Heart left ventricle (tissue), 16 donors: ENCODE results near the gene TCP11L2. TPM values are rescaled to one million over a fixed set of nuclear protein-coding genes. Genes with fewer than 3 reads are reported as not detected.

ENCODE experiments used
- ATAC-seq, 4 donors: fragments of 200-7000 bp; cut with Tn5 transposase; one replicate each; pipeline ENCODE4 v1.9.1; 2020 to 2022; ENCODE audit warnings: moderate library complexity in 4 of 4, mild to moderate bottlenecking in 3 of 4, moderate number of reproducible peaks in 1 of 4
- DNase-seq, 5 donors: peaks; one replicate each; pipeline ENCODE4 v3.0.0-alpha.2; 2020
- H3K27ac ChIP-seq, 12 donors: fragments of 200-600 bp; sonication (generic) in 4 of 12; one replicate each; pipeline versions ENCODE4 v1.5.0 to v1.8.0; 2016 to 2022; ENCODE audit warnings: mild to moderate bottlenecking in 2 of 12
- H3K27me3 ChIP-seq, 9 donors: fragments of 200-600 bp; sonication (generic) in 2 of 9; one replicate each; pipeline versions ENCODE4 v1.5.1 to v1.8.0; 2016 to 2022; ENCODE audit warnings: mild to moderate bottlenecking in 3 of 9
- H3K36me3 ChIP-seq, 9 donors: fragments of 200-600 bp; sonication (generic) in 2 of 9; one replicate each; pipeline versions ENCODE4 v1.5.0 to v1.8.0; 2018 to 2022; ENCODE audit warnings: mild to moderate bottlenecking in 2 of 9
- H3K4me1 ChIP-seq, 12 donors: fragments of 200-600 bp; sonication (generic) in 4 of 12; one replicate each; pipeline versions ENCODE4 v1.5.0 to v1.8.0; 2016 to 2022; ENCODE audit warnings: mild to moderate bottlenecking in 3 of 12
- H3K4me3 ChIP-seq, 12 donors: fragments of 200-600 bp; sonication (generic) in 4 of 12; one replicate each; pipeline versions ENCODE4 v1.5.0 to v1.8.0; 2017 to 2022; ENCODE audit warnings: mild to moderate bottlenecking in 9 of 12, moderate library complexity in 4 of 12
- H3K9me3 ChIP-seq, 12 donors: fragments of 200-600 bp; sonication (generic) in 4 of 12; one replicate each; pipeline versions ENCODE4 v1.5.0 to v1.8.0; 2016 to 2022; ENCODE audit warnings: mild to moderate bottlenecking in 1 of 12
- POLR2A ChIP-seq, 2 donors: fragments of 450-650 bp; IDR thresholded peaks; one replicate each; pipeline ENCODE4 v1.6.1; 2017; ENCODE audit warnings: antibody characterized with exemption in 2 of 2, mild to moderate bottlenecking in 2 of 2, moderate library complexity in 2 of 2
- WGBS, 4 donors: extraction: QIAGEN DNeasy Blood & Tissue Kit in 2 of 4; methylation state at CpG; one replicate each; pipeline versions ENCODE4 v1.1.5 to v1.1.7; 2013 to 2018; 5-methylcytosine and 5-hydroxymethylcytosine counted together
- intact Hi-C, 10 donors: fragments of 100-400 bp; cut with DNase I; formaldehyde crosslinking; loops; one replicate each; pipeline versions ENCODE4 v1.11.1 to v1.14.2; 2022
- polyA plus RNA-seq, 2 donors: library from polyadenylated mRNA; stranded (reverse); fragments of 200-250 nt; gene quantifications; one replicate each; pipeline ENCODE4 v1.2.3, GENCODE V29; 2013
- total RNA-seq, 9 donors: library from RNA; depleted of rRNA in 2 of 9; stranded (reverse); fragments of >200 nt in 2 of 9; fragmentation: NEBNext Ultra II Directional in 3 of 9; extraction: Animal tissue kit (Norgen Biotek cat#: 25700) in 3 of 9; gene quantifications; one replicate each; pipeline versions ENCODE4 v1.1.0 to v1.2.4, GENCODE V29; 2016 to 2023
- TF ChIP-seq, protein P1 (sequence below), 12 donors: fragments of 200-600 bp; sonication (generic) in 4 of 12; IDR thresholded peaks; one replicate each; pipeline versions ENCODE4 v1.5.0 to v1.8.0; 2018 to 2022; ENCODE audit warnings: antibody characterized with exemption in 12 of 12, mild to moderate bottlenecking in 5 of 12
- donor health status: ischemic (EF 13 %, LVEDD 7.1; RV severe dilation, severe dysfunction).
- donor health status: healthy with polysubstance abuse.
- donor health status: DM: no; HTN: yes; CAD: no.
- donor health status: DM: no; HTN: no; CAD: no.
- donor health status: ischemic (EF 25% LVEDD 6.9; RV normal size, moderate dysfunction).
- donor health status: ischemic (EF 25% LVEDD 5.7; RV mildly dilated, moderate dysfunction).
- donor health status: healthy.
- donor health status: DM: yes; HTN: yes; CAD: no.
- donor health status: ischemic (EF 35%, LVEDD 5.7; RV mildly dilated, moderate dysfunction).
- donor health status: nonischemic (EF 11% LVEDD 7.7; RV severe dilation, severe dysfunction).
- donor health status: DM: yes; HTN: yes; CAD: no.
- donor health status: PGD.
- donor health status: ischemic (EF 29% LVEDD 5.4; RV normal size, mild dysfunction).
- donor health status: nonischemic (EF 23%, LVEDD 6.1; RV moderate dilation, normal function).

The TCP11L2 gene
- total and polyA plus RNA-seq, 11 donors = 15.5 to 147 (median 97.3) TPM

GRCh38 chr12:106331599-106331998, 29.1 kb downstream of the TCP11L2 start:
- ATAC-seq = no peak
- intact Hi-C loops = no loop called here
- no peak overlapping the region for H3K27ac ChIP-seq
- peaks cover 0 to 46% (median 11%) of the 10 kb centered on the region in 12 donors for H3K4me1 ChIP-seq
- no peak for DNase-seq
- H3K36me3 ChIP-seq = peaks cover 0 to 98% (median 67%) of the 10 kb centered on the region in 9 donors
- H3K4me3 ChIP-seq = no peak overlapping the region
- WGBS, 4 donors = 80 to 100% (median 87%) methylated on average over 2 of the region's 2 CpGs
- H3K9me3 ChIP-seq = no peaks in the 10 kb centered on the region
- TF ChIP-seq POLR2A (IDR thresholded peaks at IDR 0.05) = no peak
- TF ChIP-seq, protein P1, sequence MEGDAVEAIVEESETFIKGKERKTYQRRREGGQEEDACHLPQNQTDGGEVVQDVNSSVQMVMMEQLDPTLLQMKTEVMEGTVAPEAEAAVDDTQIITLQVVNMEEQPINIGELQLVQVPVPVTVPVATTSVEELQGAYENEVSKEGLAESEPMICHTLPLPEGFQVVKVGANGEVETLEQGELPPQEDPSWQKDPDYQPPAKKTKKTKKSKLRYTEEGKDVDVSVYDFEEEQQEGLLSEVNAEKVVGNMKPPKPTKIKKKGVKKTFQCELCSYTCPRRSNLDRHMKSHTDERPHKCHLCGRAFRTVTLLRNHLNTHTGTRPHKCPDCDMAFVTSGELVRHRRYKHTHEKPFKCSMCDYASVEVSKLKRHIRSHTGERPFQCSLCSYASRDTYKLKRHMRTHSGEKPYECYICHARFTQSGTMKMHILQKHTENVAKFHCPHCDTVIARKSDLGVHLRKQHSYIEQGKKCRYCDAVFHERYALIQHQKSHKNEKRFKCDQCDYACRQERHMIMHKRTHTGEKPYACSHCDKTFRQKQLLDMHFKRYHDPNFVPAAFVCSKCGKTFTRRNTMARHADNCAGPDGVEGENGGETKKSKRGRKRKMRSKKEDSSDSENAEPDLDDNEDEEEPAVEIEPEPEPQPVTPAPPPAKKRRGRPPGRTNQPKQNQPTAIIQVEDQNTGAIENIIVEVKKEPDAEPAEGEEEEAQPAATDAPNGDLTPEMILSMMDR (IDR thresholded peaks at IDR 0.05) = no peak
- H3K27me3 ChIP-seq = no peaks in the 10 kb centered on the region

DNA sequence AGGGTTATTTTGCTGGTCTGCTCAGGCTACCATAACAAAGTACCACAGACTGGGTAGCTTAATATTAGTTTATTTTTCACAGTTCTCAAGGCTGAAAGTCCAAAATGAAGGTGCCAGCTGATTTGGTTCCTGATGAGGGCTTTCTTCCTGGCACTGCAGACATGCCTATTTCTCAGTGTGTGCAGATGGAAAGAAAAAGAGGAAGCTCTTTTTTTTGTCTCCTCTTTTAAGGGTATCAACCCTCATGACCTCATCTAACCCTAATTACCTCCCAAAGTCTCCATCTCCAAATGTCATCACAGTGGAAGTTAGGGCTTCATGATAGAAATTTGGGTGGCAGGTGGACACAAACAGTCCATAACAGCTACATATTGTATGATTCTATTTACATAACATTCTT, 30.0 kb downstream of the TCP11L2 start:
- H3K4me3 ChIP-seq = no peak overlapping the region
- TF ChIP-seq POLR2A (IDR thresholded peaks at IDR 0.05) = no peak
- TF ChIP-seq, protein P1 (IDR thresholded peaks at IDR 0.05) = no peak
- H3K4me1 ChIP-seq = peaks cover 0 to 48% (median 6%) of the 10 kb centered on the region in 12 donors
- no peaks in the 10 kb centered on the region for H3K9me3 ChIP-seq
- intact Hi-C loops = no loop called here
- no peaks in the 10 kb centered on the region for H3K27me3 ChIP-seq
- no peak for ATAC-seq
- H3K27ac ChIP-seq = no peak overlapping the region
- peaks cover 0 to 100% (median 66%) of the 10 kb centered on the region in 9 donors for H3K36me3 ChIP-seq
- no peak for DNase-seq

GRCh38 chr12:106333010-106333409, 30.5 kb downstream of the TCP11L2 start:
- Histone ChIP-seq H3K36me3 (peaks cover 0 to 100% (median 63%) of the 10 kb centered on the region in 9 donors), H3K9me3 (no peaks in the 10 kb centered on the region), H3K27ac (no peak overlapping the region), H3K4me3 (no peak overlapping the region), H3K27me3 (no peaks in the 10 kb centered on the region), H3K4me1 (peaks cover 0 to 44% (median 5%) of the 10 kb centered on the region in 12 donors)
- 65 to 91% (median 86%) methylated on average over 2 of the region's 2 CpGs for WGBS, 4 donors
- ATAC-seq (no peak), DNase-seq (no peak)
- intact Hi-C loops = no loop called here
- TF ChIP-seq, protein P1 (IDR thresholded peaks at IDR 0.05) = no peak
- TF ChIP-seq POLR2A (IDR thresholded peaks at IDR 0.05) = no peak

DNA sequence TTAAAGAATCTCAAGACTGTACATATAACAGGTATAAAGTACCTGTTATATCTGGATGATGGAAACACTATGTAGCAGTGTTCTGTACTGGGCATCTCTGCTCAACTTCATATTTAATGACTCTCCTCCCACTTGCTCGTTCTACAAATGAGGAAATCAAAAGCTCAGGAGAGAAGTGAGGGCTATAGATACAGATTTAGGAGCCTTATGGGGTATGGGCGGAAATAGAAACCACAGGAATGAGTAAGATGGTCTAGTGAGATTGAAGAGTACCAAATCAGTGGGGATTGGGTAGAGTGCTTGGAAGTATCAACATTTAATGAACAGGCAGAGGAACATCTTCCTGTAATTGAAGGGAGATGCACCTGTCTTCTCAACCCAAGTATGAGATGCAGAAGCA, 31.2 kb downstream of the TCP11L2 start:
- Histone ChIP-seq H3K27ac (no peak overlapping the region), H3K4me3 (no peak overlapping the region), H3K9me3 (no peaks in the 10 kb centered on the region), H3K4me1 (peaks cover 0 to 37% (median 5%) of the 10 kb centered on the region in 12 donors), H3K36me3 (peaks cover 0 to 100% (median 60%) of the 10 kb centered on the region in 9 donors), H3K27me3 (no peaks in the 10 kb centered on the region)
- TF ChIP-seq, protein P1 (IDR thresholded peaks at IDR 0.05) = no peak
- no peak for TF ChIP-seq POLR2A (IDR thresholded peaks at IDR 0.05)
- no peak for ATAC-seq
- 93 to 98% (median 94%) methylated on average over 2 of the region's 2 CpGs for WGBS, 4 donors
- DNase-seq = no peak
- intact Hi-C loops = no loop called here
